ENCODE data around the gene WWOX.

Gene WWOX

GRCh38 chr16:78995441-78995840 is 896.0 kb downstream of the WWOX start:
- no peak for DNase-seq (ENCODE audit: low spot score)

DNA sequence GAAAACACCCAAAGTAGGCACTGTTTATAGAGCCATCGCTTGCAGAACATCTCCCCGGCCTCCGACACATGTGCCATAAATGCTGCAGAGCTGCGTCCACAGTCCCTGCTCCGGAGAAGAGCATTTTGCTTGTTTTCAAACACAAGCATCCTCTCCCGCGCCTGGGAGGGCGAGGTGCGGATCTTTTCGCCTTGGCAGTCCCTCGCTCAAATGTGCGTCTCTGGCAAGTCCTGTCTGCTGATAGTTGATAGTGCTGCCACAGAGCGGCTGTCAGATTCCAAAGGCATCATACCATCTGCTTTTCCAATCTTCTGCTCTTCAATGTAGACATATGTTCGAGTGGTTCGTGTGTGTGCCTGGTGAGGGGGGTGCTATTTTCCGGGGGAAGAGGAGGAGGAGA is 897.3 kb downstream of the WWOX start:
- DNase-seq (ENCODE audit: low spot score): no peak

DNA sequence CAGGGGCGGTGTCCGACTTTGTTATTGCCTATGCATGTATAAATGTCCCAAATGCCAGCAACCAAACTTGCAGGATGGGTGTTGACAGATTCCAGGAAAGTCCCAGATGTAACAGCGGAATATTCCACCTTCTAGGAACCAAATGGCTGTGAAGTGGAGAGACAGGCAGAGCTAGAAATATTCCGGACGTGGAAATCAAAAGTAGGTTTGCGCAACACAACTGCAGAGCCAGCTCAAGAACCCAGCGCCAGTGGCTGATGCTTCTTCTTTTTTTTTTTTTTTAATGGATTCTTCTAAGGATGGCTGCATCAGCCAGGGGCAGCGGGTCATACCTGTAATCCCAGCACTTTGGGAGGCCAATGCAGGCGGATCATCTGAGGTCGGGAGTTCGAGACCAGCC is 899.4 kb downstream of the WWOX start:
- DNase-seq (ENCODE audit: low spot score): no peak

- DNase-seq (ENCODE audit: low spot score): no peak
Measured at GRCh38 chr16:79001156-79001967, 901.9 kb downstream of the WWOX start.

DNA sequence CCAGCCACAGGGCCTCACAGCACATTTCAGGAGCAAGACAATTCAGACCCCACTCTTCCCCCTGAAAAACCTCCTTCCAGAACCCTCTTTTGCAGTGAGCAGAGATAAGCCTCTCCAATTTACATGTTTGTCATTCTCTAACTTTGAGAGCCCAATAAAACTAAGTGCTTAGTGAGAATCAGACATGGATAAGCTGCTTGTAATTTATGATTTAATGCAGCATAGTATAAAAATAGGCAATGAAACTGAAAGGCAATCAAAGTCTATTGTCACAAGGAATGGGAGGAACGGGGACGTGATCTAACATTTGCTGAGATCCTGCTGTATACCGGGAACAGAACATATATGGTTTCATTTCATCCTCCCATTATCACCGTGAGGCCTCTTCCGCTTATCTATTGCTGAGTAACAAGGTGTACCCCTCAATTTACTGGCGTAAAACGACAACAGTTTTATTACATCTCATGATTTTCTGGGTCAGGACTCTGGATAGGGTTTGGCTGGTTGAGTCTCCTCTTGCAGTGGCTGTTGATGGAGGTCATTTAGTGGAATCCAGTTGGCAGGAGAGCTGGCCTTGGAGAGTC is 903.7 kb downstream of the WWOX start:
- no peak for DNase-seq (ENCODE audit: low spot score)

DNA sequence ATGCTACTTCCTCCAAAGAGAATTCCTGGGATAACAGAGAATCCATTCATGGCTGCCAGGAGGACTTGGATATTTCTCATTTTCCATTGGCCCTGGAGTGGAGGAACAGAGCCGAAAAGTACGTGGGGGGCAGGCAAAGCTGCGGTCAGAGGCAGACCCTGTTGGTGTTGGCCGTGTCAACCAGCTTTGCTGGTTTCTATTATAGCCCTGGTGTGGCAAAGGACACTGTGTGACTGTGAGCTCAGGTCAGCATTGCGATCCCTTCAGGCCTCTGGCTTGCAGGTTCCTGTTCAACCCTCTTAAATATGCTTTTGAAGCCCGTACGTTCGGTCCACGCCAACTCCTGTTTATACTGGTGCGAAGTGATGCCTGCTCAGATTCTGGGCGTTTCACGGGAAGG is 904.9 kb downstream of the WWOX start:
- no peak for DNase-seq (ENCODE audit: low spot score)

GRCh38 chr16:79005096-79005495 is 905.6 kb downstream of the WWOX start:
- DNase-seq (ENCODE audit: low spot score): no peak

DNA sequence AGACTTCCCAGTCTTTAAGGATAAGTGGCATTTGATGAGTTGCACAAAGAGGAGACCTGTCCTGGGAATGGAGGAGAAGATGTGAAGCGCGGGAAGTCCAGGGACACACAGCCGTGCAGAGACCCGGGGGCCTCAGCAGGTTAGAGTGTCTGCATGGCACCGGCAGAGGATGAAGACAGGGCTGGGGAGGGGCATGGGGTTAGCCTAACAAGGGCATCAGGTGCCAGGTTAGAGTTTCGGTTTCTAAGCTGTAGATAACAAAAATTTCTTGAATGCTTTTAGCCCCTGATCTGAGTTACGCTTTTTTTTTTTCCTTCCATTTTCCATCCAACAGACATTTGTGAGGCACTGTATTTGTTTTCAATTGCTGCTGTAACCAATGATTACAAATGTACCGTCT is 906.8 kb downstream of the WWOX start:
- DNase-seq (ENCODE audit: low spot score): no peak

DNA sequence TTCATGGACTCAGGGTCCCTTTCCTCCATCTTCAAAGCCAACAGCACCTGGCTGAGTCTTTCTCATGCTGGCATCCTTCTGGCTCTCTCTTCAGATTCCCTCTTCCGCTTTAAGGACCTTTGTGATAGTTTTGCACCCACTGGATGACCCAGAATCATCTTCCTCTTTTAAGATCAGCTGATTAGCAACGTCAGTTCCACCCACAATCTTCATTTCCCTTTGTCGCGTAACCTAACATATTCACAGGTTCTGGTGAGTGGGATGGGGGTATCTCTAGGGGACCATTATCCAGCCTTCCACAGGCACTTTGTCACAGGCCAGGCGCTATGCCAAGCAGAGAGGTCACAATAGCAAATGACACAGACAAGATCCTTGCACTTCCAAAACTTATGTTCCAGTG is 907.3 kb downstream of the WWOX start:
- DNase-seq (ENCODE audit: low spot score): no peak

GRCh38 chr16:79007614-79008013 is 908.2 kb downstream of the WWOX start:
- DNase-seq (ENCODE audit: low spot score): no peak

DNA sequence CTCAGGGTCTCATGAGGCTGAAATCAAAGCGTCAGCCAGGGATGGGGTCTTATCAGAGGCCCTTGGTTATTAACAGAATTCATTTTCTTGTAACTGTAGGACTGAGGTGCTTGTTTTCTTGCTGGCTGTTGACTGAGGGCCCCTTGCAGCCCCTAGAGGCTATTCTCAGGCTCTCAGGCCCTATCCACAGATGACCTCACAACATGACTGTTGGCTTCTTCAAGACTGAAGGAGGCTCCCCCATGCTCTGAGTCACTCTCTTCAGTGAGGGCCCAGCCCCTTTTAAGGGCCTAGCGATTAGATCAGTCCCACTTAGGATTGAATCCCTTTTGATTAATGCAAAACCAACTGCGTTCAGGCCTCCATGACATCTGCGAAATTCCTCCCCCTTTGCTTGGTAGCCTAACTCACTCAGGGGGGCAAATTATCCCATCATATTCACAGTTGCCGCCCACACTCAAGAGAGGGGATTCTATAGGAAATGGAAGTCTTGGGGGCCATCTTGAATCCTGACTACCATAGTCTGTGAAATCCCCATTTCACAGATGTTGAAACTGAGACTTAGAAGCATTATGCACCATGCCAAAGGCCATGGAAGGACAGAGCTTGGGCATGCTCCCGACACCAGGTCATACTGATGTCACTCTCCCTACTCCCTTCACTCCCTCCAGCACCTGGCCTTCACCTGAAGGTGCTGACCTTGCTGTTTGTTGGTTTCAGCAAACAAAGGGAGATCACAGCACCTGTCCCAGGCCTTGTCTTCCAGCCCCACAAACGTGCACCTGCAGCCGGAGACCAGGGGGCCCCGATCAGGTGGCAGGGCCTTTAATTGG is 908.8 kb downstream of the WWOX start:
- DNase-seq (ENCODE audit: low spot score): no peak

DNA sequence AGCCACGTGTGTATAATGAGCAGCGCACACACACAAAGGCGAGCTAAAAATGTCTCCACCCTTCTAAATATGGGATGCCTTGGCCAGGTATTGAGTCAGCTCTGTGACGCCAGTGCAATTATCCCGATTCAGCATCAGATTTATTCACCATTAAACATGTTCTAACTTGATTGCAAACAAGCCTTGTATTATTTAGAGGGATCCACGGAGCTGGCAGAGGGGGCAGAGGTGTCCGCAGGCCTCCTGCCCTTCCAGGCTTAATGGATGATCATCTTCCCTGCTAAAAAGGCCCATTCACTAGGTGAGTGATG is 909.4 kb downstream of the WWOX start:
- DNase-seq (ENCODE audit: low spot score): no peak

DNA sequence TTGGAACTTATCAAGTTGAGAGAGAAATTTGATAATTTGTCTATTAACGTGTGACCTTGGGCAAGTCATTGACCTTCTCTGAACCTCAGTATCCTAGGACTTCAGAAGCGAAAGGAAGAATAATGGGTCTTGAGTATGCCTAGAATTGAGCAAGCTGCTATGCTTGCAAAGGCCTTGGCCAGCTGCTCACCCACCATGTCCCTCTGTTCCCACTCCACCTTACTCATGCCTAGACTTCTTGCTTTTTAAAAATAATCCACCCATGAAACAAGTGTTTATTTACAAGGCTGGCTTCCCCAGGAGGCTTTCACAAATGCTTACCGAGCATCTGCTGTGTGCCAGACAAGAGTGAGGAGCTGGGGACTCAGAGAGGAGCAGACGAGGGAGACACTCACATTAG is 910.4 kb downstream of the WWOX start:
- DNase-seq (ENCODE audit: low spot score): no peak

GRCh38 chr16:79011282-79011681 is 911.8 kb downstream of the WWOX start:
- no peak for DNase-seq (ENCODE audit: low spot score)

DNA sequence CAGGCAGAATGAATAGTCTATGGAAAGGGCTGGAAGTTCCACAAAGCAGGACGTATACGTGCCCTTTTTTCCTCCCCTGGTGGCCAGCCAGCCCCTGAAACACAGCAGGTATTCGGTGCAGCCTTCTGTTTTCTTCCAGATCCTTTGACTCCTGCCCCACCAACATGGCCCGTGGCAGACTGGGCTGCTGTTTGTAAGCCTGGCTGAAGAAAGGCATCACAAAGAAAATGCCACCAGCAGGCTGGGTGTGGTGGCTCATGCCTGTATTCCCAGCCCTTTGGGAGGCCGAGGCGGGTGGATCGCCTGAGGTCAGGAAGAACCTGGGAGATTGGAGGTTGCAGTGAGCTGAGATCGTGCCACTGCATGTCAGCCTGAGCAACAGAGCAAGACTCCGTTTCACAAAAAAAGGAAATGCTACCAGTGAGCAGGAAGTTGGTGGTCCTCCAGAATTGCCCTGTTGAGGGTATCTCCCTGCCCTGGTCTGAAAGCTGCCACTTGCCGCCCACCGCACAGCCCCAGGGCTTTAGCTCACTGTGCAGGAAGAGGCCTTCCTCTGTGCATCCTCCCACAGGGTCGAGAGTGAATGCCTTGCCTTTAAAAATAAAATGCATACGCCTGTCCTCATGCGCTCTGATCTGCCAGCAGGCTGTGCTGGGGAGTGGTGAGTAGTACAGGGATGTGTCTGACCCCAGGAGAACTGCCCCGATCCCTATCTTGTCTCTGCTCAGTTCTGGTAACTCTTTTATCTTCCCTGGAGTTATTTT is 913.4 kb downstream of the WWOX start:
- no peak for DNase-seq (ENCODE audit: low spot score)

DNA sequence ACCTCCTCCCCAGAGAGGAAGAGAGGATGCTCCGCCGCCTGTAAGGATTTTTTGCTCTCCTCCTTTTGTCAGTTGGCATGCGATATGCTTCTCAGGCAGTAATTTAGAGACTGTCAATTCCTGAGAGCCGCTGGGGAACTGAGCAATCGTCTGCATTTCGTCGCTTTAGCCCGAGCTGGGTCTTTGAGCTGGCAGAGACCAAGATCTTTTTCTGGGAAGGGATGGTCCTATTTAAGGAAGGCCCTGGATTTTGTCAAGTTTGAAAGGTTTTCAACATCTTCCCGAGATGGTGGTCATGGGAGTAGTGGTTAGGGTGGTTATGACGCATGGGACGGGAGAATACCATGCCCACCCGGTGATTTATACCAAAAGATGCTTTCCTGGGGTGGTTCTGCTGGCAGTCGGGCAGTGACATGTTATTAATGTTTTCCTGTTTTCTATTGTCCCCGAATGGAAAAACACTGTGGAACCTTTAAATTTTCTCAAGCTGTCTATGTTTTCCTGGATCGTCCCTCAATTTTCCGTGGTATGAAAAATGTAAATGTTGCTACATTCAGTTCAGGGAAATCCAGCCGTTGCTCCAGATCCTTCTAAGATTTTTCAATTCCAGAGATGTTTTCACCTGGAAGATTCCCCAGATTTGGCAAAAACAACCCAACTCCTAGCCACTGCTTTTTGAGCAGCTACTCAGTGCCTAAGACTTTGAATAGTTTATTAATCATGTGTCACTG is 914.6 kb downstream of the WWOX start:
- no peak for DNase-seq (ENCODE audit: low spot score)

DNA sequence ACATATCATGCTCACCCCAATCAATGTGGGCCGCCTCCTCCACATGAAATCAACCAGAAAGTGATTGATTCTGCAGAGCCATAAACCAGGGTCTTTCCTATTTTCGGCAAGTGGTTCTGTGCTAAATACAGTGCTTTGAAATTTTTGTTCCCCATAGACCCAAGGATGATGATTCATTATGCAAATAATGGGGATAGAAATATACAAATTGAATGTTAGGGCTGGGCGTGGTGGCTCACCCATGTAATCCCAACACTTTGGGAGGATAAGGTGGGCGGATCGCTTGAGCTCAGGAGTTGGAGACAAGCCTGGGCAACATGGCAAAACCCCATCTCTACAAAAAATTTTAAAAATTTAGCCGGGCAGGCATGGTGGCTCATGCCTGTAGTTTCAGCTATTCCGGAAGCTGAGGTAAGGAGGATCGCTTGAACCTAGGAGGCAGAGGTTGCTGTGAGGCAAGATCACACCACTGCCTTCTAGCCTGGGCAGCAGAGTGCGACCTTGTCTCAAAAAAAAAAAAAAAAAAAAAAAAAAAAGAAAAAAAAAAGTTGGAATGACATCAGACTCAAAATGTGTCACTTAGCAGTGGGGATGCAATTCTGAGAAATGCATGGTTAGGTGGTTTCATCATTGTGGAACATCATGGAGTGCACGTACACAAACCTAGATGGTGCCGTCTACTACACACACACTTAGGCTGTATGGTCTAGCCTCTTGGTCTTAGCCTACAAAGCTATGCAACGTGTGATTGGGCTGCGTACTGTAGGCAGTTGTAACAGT is 919.4 kb downstream of the WWOX start:
- no peak for DNase-seq (ENCODE audit: low spot score)

DNA sequence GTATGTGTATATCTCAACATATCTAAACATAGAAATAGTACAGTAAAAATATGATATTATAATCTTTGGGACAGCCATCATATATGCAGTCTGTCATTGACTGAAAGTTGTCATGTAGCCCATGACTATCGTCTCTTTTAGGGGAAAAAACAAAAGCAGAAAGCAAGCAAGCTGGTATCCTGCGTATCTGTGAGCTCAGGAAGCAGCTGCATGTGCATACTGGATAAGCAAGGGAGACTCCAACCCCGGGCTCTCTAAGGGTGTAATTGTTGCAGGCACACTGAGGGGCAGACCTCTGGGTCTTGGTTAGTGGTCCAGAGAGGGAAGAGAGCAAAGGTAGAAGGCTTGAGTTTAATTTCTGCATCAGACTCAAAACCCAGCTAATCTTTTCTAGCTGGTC is 920.0 kb downstream of the WWOX start:
- no peak for DNase-seq (ENCODE audit: low spot score)

DNA sequence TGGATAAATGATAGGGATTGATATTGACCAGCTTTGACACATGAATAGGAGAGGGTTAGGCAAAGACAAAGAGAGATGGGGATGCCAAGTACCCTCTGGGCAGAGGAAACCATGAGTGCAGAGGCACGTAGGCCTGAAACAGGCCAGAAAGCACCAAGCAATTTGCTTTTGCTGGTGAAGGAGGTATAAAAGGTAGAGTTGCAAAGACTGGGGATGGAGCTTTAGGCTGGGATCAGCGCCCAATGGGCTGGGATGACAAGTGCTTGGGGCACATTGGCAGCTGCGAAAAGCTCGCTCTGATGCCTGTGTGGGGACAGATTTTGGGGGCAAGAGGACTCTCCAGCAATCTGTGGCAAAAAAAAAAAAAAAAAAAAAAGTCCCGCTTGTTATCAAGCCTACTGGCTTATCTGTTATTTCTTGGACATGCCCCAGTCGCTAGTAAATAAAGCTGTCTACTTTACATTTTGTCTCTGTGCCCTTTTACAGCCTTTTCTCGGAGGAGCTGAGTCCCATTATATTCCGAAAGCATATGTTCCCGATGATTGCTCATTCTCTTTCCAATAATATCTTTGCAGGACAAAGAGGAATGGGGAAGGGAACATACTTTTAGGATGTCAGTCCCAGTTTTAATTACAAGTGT is 922.7 kb downstream of the WWOX start:
- DNase-seq (ENCODE audit: low spot score): no peak

GRCh38 chr16:79026117-79026516 is 926.7 kb downstream of the WWOX start:
- DNase-seq (ENCODE audit: low spot score): no peak

DNA sequence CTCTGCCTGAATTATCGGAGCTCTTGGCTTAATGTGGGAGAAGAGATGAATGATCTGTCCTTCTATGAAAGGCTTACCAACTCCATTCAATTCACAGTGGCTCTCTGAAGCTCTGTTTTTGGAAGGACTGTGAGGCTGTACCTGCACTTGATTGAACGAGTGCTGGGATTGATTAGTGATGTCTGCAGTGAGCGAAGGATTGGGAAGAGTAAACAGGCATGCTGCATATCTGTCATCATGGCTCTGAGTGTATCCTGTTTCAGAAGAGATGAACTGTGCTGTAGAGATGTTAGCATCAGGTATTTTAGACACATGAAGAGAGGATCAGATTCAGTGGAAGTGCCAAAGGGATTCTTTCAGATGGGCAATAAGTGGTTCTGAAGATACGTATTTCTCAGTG is 937.1 kb downstream of the WWOX start:
- DNase-seq (ENCODE audit: low spot score): no peak

All from AG08395 (cell line).